Measurements from ENCODE around the gene SLC16A1. TPM values are rescaled to one million over a fixed set of nuclear protein-coding genes. Genes with fewer than 3 reads are reported as not detected.

The SLC16A1 gene
- total and polyA plus RNA-seq, 2 of the 8 experiments (the other 6 are each of a cell fraction or from before 2014, with no cell fraction given) = 435 to 545 TPM

DNA sequence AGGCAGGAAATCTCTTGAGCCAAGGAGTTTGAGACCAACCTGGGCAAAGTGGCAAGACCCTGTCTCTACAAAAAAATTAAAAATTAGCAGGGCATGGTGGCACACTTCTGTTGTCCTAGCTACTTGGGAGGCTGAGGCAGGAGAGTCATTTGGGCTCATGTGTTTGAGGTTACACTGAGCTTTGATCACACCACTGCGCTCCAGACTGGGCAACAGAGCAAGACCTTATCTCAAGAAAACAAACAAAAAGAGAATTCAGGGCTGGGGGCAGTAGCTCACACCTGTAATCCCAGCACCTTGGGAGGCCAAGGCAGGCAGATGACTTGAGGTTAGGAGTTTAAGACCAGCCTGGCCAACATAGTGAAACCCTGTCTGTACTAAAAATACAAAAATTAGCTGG is 17.8 kb upstream of the SLC16A1 start:
- H3K4me2 ChIP-seq (ENCODE audit: insufficient read depth in 1 of 2, low read depth in 2 of 2, low read length in 2 of 2) = no peak overlapping the region
- no peak overlapping the region for H2BK5ac ChIP-seq (ENCODE audit: low read depth, low read length)
- H4K91ac ChIP-seq (replicated peaks; ENCODE audit: insufficient read length, low read length) = no peak overlapping the region
- H2AFZ ChIP-seq (ENCODE audit: low read length) = no peak overlapping the region
- no peaks in the 10 kb centered on the region for H3K27me3 ChIP-seq (replicated peaks in 1 of 4; ENCODE audit: control insufficient read depth in 3 of 4, extremely low read depth in 1 of 4, insufficient read depth in 3 of 4, low read length in 3 of 4)
- H3K9ac ChIP-seq (replicated peaks in 1 of 4; ENCODE audit: extremely low read depth in 1 of 4, low read depth in 3 of 4, low read length in 3 of 4) = no peak overlapping the region
- no peak overlapping the region for H3K4me3 ChIP-seq (ENCODE audit: extremely low read depth in 1 of 4, insufficient read depth in 2 of 4, low read depth in 3 of 4, low read length in 4 of 4)
- H2AK5ac ChIP-seq (ENCODE audit: low read depth, low read length) = no peak overlapping the region
- FAIRE-seq = no peak
- no peaks in the 10 kb centered on the region for H3K23me2 ChIP-seq (ENCODE audit: low read depth, low read length)
- H3K79me1 ChIP-seq (ENCODE audit: low read depth, low read length) = no peaks in the 10 kb centered on the region
- H3K18ac ChIP-seq (ENCODE audit: extremely low read depth, low read length) = no peak overlapping the region
- H4K20me1 ChIP-seq (replicated peaks in 1 of 2; ENCODE audit: control insufficient read depth in 1 of 2, insufficient read depth in 2 of 2, low read length in 2 of 2) = no peaks in the 10 kb centered on the region
- ChIA-PET CTCF (ENCODE audit: partially characterized antibody) (no interaction called here), POLR2A (ENCODE audit: partially characterized antibody) (interaction anchor here (1.3 to 1.7 kb wide), 3 partner anchors 17 to 35 kb away, joined by 3 to 5 read pairs (median 3); partner anchors contain the start of gene SLC16A1)
- H3K4ac ChIP-seq (replicated peaks; ENCODE audit: insufficient read length, low read depth, low read length) = no peak overlapping the region
- DNase-seq (ENCODE audit: low read depth in 1 of 2, low spot score in 2 of 2) = no peak
- no peak overlapping the region for H2BK12ac ChIP-seq (ENCODE audit: low read depth, low read length)
- no peaks in the 10 kb centered on the region for H3K9me3 ChIP-seq (ENCODE audit: insufficient read depth in 2 of 2, low read depth in 1 of 2, low read length in 1 of 2)
- peaks cover 0 to 5% (median 1%) of the 10 kb centered on the region in 4 experiments; a peak in 4 of 8 replicates for H3K36me3 ChIP-seq (ENCODE audit: control insufficient read depth in 2 of 4, insufficient read depth in 4 of 4, low read length in 3 of 4)
- no peak overlapping the region for H2BK20ac ChIP-seq (ENCODE audit: low read length)
- no peak overlapping the region for H3K23ac ChIP-seq (ENCODE audit: insufficient read length)
- no peak overlapping the region for H4K5ac ChIP-seq (ENCODE audit: insufficient read length, low read depth, low read length)
- no peak overlapping the region for H2BK15ac ChIP-seq (ENCODE audit: low read length)
- no peak overlapping the region for H3K27ac ChIP-seq (ENCODE audit: low read depth, low read length)
- no peak overlapping the region for H3K14ac ChIP-seq (ENCODE audit: insufficient read length)
- H4K8ac ChIP-seq (ENCODE audit: extremely low read depth, insufficient read depth, low read length) = no peak overlapping the region
- WGBS, 2 experiments (ENCODE audit: extremely low coverage in 1 of 2, insufficient coverage in 1 of 2, insufficient read length in 1 of 2, insufficient replicate concordance in 2 of 2, low coverage in 1 of 2, low lambda C conversion rate in 2 of 2, missing lambda C conversion rate in 1 of 2) = 92% methylated on average over 1 of the region's 1 CpG; no CpG with 5 or more reads in 1 of the 2 experiments
- H3K4me1 ChIP-seq (replicated peaks in 1 of 4; ENCODE audit: control insufficient read depth in 3 of 4, insufficient read depth in 4 of 4, low read length in 3 of 4) = no peaks in the 10 kb centered on the region; a peak in 1 of 7 replicates
- no peak overlapping the region for H3K56ac ChIP-seq (replicated peaks; ENCODE audit: insufficient read length, low read depth, low read length)
- H2BK120ac ChIP-seq (replicated peaks; ENCODE audit: low read depth, low read length) = no peak overlapping the region
- H3K79me2 ChIP-seq (ENCODE audit: control insufficient read depth in 1 of 2, insufficient read depth in 2 of 2, low read length in 2 of 2) = no peaks in the 10 kb centered on the region
- TF ChIP-seq SP4 (IDR thresholded peaks at IDR 0.05; ENCODE audit: low read length) = no peak
- no peak for TF ChIP-seq EP300 (IDR thresholded peaks at IDR 0.05; ENCODE audit: borderline replicate concordance in 1 of 2, low read depth in 2 of 2, low read length in 2 of 2)
- TF ChIP-seq BCL11A (IDR thresholded peaks at IDR 0.05; ENCODE audit: low read depth in 2 of 2, low read length in 2 of 2) = no peak
- TF ChIP-seq SAP30 (IDR thresholded peaks at IDR 0.05; ENCODE audit: insufficient read depth, insufficient replicate concordance, low read length) = no peak
- TF ChIP-seq HDAC6 (IDR thresholded peaks at IDR 0.05; ENCODE audit: low read depth, low read length) = no peak
- no peak for TF ChIP-seq TEAD4 (IDR thresholded peaks at IDR 0.05; ENCODE audit: low read depth, low read length)
- TF ChIP-seq, protein P1, sequence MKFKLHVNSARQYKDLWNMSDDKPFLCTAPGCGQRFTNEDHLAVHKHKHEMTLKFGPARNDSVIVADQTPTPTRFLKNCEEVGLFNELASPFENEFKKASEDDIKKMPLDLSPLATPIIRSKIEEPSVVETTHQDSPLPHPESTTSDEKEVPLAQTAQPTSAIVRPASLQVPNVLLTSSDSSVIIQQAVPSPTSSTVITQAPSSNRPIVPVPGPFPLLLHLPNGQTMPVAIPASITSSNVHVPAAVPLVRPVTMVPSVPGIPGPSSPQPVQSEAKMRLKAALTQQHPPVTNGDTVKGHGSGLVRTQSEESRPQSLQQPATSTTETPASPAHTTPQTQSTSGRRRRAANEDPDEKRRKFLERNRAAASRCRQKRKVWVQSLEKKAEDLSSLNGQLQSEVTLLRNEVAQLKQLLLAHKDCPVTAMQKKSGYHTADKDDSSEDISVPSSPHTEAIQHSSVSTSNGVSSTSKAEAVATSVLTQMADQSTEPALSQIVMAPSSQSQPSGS (IDR thresholded peaks at IDR 0.05; ENCODE audit: low read length) = no peak
- TF ChIP-seq CHD2 (IDR thresholded peaks at IDR 0.05; ENCODE audit: low read length) = no peak
- TF ChIP-seq BACH1 (IDR thresholded peaks at IDR 0.05; ENCODE audit: low read length) = no peak
- TF ChIP-seq KDM1A (IDR thresholded peaks at IDR 0.05; ENCODE audit: borderline replicate concordance, low read length) = no peak
- TF ChIP-seq POLR2AphosphoS5 (IDR thresholded peaks at IDR 0.05; ENCODE audit: low read depth, low read length) = no peak
- TF ChIP-seq ASH2L (IDR thresholded peaks at IDR 0.05; ENCODE audit: low read length) = no peak
- no peak for TF ChIP-seq EZH2 (IDR thresholded peaks at IDR 0.05; ENCODE audit: low read depth, low read length, severe bottlenecking)

All from H1 (cell line).